ENCODE results near the gene FCGBP.
"Not testable (repeated sequence)": the region's sequence is repeated elsewhere in the genome, so short reads cannot be mapped to it uniquely, and the experiment has no call there.

Gene FCGBP
- 0 to 5.4 (median 1.4) reads per million in 18 experiments for total RNA-seq

DNA sequence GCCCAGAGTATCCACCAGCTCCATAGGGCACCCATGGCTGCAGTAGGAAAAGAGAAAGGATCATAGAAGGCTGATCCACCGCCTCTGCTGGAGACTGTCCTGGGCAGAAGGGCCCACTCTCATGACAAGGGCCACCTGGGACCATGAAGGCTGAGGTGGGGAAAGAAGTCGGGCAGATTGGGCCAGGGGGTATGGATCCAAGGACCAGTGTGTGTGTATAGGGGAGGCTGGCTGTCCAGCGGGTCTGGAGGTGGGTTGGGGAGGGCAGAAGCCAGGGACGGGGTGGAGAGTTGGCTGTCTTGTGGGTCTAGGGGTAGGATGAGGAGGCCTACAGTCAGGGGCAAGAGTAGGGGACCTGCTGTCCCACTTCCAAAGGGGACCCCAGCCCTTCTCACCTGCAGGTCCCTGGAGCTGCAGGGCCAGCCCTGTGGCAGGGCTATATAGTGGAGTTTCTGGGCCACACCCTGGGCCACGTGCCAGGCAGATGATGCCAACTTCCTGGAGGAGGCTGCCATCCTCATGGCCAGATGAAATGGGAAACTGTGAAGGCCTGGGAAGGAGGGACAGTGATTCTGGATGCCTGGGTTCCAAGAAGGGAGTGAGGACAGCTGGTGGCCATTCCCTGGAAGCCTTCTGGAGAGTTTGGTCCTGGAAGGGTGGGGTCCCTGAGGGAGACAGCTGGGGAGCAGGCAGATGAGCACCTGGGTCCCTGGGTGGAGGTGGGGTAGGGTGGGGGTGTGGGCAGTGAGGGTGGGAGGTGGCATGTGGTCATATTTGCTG lies at the start of gene FCGBP:
Gene FCGBP, minus strand, starts transcription at position 51 of the 780 bp plus-strand sequence.
- no peak for DNase-seq

DNA sequence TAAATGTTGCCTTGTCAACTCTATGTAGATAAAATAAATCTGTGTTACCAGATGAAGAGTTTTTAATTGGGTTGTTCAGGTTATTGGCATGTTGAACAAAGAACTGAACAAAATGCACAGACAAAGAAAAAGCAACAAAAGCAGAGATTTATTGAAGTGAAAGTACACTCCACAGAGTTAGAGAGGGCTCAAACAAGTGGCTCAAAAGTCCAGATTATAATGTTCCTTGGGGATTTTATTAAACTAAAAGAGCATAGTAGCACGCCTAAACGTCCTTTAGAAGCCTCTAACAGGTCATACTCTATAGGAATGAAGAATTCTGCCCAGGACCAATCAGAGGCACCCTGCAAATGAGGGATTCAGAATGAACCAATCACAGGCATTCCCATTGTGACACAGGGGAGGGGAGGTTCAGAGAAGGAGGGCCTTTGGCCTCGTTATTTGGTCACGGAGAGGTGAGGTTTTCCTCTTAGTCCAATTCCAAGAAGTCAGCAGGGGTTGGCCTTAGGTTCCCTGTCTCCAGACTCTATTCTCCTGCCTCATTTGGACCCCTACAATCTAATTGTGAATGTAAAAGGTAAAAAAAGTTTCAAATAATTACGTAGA lies 49.4 kb upstream of the FCGBP start:
- no peak for DNase-seq

DNA sequence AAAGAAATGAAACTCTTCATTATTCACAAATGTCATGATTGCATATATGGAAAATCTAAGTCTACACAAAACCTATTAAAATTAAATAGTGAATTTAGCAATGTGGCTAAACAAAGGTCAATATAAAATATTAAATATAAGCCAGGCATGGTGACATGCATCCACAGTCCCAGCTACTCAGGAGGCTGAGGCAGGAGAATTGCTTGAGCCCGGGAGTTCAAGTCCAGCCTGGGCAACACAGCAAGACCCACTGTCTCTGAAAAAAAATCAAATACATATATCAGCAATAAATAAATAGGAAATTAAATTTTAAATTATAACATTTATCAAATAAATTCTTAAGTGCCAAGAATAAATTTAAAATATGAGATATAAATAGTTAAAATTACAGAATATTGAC lies 48.4 kb upstream of the FCGBP start:
- DNase-seq: no peak

DNA sequence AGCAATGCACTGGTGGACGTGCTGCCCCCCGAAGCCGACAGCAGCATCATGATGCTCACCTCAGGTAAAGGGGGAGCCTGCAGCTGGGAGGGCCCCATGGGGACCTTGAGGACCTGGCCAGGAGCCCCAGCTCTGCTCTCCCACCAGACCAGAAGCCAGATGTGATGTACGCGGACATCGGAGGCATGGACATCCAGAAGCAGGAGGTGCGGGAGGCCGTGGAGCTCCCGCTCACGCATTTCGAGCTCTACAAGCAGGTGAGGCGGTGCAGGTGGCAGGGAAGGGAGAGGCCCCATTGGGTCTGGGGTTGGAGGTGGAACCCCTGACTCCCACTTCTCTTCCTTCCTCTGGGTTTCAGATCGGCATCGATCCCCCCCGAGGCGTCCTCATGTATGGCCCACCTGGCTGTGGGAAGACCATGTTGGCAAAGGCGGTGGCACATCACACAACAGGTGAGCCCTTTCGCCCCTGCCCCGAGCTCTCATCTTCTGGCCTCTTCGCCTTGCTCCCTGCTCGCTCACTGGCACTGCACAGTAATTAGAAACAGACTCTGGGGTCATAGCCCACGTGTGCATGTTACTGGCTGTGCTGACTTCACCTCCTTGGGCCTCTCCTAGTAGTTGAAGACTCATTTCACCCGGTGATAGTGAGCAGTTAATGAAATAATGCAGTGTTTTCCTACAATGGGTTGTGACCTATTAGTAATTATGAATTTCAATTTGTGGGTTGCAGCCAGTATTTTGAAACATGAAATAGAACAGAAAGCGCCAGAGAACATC lies 40.1 kb upstream of the FCGBP start:
- no peak for DNase-seq

DNA sequence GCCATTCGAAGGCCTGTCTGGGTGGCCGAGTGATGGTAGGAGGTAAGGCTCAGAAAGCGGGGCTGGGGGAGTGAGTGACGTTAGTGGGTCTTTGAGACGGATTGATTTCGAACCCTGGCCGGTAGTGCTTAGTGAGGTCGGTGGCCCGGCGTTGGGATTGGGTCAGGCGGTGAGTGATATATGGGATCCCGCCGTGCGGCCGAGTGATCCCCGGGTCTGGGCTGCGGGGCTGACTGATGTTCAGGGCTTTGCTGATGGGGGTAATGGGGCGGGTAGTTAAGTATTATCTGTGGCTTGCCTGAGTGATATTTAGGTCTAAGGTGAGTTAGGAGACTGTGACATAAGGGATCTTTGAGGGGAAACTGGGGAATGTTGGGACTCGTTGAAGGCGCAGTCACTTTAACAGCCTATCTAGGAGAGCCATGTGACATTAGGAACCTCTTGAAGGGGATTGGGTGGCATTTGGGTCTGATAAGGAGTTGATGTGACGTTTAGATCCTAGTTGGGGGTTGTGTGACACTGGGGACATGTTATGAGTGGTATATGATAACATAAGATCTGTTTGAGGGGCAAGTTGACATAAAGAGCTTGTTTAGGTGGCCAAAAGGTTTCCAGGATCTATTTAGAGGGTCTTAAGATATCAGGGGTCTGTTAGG lies 37.1 kb upstream of the FCGBP start:
- DNase-seq: peak in 1 of 2 donors; percentile 1

DNA sequence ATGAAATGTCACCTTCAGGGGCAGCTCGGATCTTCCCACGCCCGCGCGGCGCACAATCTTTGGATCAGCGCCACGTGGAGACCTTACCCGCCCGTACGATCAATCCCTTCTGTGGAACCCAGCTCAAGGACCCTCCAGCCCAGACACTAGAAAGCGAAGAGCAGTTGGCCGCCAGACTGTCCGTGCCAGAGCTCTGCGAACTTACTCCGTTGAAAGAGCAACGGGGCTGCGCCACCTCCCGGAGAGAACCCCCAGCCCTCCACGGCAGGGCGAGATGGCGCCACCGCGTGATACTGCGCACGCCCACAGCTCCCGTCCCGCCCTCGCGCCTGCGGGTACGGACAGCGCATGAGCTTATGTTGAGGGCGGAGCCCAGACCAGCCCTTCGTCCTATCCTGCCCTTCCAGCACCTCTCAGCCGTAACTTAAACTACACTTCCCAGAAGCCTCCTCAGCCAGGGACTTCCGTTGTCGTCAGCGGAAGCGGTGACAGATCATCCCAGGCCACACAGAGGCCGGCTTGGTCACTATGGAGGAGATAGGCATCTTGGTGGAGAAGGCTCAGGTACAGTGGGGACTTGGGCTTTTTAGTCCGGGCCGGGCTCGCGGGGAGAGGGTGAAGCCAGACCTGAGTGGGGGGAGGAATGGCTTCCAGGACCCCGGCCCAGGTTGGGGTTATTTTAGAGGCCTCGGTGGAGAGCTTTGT lies 36.4 kb upstream of the FCGBP start, which contains the start of gene PSMC4:
Gene PSMC4, plus strand, starts transcription at position 491 of the 705 bp plus-strand sequence. Its CDS starts 38 bp downstream, at position 529.
- peak; percentile 99 to 100 for DNase-seq

DNA sequence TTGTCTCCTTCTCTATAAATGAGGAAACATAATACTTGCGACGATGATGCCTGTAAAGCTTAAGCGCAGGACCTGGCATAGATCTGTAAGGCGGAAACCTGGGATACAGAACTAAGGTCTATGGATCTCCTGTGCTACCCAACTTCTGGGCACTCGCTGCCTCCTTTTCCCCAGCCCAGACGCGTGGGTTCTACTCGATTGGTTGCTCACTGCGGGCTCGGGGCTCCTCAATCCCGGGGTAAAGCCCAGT lies 35.9 kb upstream of the FCGBP start:
- DNase-seq: peak in 1 of 2 donors; percentile 22

DNA sequence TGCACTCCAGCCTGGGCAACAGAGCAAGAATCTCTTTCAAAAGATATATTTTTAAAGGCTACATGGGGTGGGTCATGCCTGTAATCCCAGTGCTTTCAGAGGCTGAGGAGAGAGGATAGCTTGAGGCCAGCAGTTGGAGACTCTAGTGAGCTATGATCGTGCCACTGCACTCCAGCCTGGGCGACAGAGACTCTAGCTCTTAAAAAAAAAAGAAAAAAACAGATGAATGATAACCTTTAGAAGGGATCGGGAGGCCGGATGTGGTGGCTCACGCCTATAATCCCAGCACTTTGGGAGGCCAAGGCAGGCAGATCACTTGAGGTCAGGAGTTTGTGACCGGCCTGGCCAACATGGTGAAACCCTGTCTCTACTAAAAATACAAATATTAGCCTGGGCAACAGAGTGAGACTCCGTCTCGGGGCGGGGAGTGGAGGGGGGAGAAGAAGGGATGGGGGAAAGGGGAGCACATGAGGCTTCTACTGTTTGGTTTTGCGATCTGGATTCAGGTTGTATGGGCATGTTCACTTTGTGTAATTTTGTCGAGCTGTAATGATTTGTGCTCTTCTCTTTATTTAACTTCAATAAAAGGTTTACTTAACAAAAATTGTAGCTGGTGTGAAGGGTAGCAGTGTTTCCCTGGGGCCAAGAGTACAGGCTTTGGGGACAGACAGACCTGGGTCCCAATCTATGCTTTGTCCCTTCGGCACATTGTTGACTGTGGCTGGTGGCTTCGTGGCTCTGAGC lies 35.4 kb upstream of the FCGBP start:
- DNase-seq: no peak

DNA sequence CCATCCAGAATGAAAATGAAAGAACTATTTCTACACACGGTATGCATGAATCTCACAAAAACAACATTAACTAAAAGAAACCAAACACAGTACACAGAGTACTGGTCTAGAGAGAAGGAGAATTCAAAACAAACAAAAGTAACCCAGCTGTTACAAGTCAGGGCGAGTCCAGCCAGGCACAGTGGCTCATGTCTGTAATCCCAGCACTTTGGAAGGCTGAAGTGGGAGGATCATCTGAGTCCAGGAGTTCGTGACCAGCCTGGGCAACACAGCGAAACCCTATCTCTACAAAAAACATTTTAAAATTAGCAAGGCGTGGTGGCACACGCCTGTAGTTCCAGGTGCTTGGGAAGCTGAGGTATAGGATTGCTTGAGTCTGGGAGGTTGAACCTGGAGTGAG lies 34.8 kb upstream of the FCGBP start:
- no peak for DNase-seq

DNA sequence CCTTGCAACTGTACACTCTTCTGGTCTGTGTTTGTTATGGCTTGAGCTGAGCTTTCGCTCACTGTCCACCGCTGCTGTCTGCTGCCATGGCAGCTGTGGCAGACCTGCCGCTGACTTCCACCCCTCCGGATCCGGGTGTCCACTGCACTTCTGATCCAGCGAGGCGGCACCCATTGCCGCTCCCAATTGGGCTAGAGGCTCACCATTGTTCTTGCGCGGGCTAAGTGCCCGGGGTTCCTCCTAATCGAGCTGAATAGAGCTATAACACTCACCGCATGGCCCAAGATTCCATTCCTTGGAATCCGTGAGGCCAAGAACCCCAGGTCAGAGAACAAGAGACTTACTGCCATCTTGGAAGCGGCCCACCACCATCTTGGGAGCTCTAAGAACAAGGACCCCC lies 34.4 kb upstream of the FCGBP start:
- no peak for DNase-seq

DNA sequence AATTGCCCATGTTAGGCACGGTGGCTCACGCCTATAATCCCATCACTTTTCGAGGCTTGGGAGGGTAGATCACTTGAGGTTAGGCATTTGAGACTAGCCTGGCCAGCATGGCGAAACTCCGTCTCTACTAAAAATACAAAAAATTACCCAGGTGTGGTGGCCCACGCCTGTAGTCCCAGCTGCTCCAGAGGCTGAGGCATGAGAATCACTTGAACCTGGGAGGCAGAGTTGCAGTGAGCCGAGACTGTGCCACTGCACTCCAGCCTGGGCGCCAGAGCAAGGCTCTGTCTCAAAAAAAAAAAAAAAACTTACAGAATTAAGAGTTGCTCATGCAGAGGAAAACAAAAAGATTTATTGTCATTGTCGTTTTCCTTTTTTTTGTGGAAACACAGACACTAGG lies 33.1 kb upstream of the FCGBP start:
- DNase-seq: no peak

DNA sequence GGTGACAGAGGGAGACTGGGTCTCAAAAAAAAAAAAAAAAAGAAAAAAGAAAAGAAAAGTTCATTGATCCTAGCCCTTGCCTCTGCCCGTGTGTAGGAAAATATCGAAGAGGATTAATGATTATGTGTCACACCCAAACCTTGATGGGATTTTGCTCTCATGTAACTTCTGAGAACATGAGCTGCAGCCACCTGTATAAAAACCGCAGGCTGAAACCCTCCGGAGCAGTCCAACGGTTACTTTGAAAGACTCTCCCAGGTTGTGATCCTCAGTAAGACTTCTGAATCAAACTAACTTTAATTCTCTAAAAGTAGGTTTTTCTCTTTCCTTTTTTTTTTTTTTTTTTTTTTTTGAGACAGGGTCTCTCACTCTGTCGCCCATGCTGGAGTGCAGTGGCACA lies 32.2 kb upstream of the FCGBP start:
- DNase-seq: no peak

DNA sequence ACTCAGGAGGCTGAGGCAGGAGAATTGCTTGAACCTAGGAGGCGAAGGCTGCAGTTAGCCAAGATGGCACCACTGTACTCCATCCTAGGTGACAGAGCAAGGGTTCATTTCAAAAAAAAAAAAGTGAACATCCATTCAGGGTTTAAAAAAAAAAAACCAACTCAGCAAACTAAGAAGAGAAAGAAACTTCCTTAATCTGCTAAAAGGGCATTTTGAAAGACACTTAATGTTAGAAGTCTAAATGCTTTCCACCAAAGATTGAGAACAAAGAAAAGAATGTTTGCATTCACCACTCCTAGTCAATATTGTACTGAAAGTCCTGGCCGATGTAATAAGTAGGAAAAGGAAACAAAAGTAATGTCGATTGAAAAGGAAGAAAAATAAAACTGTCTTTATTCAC lies 29.5 kb upstream of the FCGBP start:
- no peak for DNase-seq

DNA sequence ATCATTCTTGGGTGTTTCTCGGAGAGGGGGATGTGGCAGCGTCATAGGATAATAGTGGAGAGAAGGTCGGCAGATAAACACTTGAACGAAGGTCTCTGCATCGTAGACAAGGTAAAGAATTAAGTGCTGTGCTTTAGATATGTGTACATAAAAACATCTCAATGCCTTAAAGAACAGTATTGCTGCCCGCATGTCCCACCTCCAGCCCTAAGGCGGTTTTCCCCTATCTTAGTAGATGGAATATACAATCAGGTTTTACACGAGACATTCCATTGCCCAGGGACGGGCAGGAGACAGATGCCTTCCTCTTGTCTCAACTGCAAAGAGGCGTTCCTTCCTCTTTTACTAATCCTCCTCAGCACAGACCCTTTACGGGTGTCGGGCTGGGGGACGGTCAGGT lies 25.0 kb upstream of the FCGBP start:
- not testable (repeated sequence) for DNase-seq

DNA sequence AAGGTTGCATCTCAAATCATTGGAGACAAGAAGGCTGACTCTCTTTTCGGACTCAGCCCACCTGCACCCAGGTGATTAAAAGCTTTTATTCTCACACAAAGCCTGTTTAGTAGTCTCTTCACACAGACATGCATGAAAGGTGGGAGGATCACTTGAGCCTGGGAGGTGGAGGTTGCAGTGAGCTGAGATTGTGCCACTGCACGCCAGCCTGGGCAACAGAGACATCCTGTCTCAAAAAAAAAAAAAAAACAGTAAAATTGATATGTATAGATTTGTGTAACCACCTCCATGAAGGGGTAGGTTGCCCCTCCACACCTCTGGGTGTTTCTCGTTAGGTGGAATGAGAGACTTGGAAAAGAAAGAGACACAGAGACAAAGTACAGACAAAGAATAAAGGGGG lies 24.5 kb upstream of the FCGBP start:
- not testable (repeated sequence) for DNase-seq

DNA sequence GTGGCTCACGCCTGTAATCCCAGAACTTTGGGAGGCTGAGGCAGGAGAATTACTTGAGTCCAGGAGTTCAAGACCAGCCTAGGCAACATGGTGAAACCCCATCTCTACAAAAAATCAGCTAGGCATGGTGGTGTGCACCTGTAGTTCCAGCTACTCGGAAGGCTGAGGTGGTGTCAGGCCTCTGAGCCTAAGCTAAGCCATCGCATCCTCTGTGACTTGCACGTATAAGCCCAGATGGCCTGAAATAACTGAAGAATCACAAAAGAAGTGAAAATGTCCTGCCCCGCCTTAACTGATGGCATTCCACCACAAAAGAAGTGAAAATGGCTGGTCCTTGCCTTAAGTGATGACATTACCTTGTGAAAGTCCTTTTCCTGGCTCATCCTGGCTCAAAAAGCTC lies 23.5 kb upstream of the FCGBP start:
- not testable (repeated sequence) for DNase-seq

DNA sequence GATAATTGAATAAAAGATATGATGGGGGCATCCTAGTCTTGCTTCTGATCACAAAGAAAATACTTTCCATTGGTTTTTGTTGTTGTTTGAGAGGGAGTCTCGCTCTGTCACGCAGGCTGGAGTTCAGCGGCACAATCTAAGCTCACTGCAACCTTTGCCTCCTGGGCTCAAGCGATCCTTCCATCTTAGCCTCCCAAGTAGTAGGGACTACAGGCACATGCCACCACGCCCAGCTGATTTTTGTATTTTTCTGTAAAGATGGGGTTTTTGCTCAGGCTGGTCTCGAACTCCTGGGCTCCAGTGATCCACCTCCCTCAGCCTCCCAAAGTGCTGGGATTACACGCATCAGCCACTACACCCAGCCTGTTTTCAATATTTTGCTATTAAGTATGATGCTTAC lies 19.5 kb upstream of the FCGBP start:
- DNase-seq: no peak

DNA sequence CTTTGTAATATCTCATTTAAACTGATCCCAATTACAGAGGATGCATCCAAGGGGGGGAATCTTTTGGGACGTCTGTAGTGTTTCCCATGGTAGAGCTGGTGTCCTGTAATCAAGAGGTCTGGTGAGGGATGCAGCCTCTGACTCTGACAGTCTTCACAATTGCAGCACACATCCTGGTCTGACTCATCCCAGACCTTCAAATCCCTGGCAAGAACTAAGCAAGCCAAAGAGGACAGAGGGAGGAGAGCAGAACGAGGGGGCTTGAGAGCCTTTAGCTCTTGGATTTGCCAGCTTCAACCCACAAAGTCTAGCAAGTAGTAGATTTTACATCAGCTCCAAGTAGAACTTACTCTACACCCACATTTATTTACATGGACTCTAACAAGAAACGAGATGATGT lies 17.3 kb upstream of the FCGBP start:
- peak in 1 of 2 donors; percentile 33 for DNase-seq

DNA sequence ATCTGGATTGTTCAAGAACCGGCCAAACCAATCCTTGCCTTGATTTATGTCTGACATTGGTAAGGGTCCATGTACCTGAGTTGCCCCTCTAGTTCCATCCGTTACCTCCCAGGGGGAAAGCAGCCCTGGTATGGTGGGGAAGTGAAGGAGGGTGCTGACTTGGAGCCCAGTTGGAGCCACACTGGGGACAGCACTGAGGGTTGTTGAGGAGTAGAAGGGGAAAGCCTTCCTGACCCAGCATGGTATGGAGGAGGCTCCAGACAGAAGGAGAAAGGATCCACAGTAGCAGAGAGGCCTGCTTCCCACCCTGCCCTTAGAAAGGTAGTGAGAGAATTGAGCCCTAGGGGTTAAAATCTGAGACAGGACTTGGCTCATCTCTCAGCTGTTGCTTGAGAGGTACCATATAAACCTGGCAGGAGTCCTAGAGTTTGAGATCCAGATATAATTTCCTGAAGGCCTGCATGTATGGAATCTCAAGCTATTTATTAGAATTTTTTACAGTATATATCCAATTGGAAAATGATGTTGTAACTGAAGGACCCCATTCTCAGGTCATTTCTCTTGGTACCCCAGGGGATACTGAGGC lies 16.7 kb upstream of the FCGBP start:
- DNase-seq: no peak

DNA sequence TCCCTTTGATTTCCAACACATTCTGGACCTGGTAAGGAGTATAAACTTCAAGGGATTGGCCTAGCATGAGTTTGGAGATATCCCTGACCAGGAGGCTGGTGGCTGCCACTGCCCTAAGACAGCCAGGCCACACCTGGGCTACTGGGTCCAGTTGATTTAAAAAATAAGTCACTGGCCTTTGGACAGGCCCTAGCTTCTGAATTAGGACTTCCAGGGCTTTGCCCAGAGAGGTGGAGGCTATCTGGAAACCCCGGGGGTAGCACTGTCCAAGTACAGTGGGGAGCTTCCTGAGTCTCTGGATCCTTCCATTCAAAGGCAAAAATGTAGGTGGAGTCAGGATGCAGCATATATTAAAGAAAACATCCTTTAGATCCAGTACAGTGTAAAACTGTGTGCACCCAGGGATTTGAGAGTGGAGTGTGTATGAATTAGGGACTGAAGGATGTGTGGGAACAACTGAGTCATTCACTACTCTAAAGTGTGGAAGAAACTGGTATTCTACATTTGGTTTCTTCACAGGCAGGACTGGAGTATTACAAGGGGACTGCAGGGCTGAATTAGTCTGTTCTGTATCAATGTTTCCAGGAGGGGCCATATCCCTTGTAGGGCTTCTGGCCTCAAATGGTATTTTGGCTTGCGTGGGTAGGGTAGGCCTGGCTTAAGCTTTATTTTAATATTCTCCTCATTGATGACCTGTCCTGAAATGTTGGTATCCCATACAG lies 14.8 kb upstream of the FCGBP start:
- DNase-seq: no peak

DNA sequence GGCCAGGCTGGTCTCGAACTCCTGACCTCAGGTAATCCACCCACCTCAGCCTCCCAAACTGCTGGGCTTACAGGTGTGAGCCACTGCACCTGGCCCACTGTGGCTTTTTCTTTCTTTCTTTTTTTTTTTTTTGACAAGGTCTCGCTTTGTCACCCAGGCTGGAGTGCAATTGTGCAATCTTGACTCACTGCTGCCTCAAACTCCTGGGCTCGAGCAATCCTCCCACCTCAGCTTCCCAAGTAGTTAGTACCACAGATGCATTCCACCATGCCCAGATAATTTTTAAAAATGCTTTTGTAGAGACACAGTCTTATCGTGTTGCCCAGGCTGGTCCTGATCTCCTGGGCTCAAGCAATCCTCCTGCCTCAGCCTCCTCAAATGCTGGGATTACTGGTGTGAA lies 12.1 kb upstream of the FCGBP start:
- peak in 1 of 2 donors; percentile 44 for DNase-seq

All from inflammatory macrophage (primary cell).